HepG2 (cell line): ENCODE results near the gene CSNK2B. TPM values are rescaled to one million over a fixed set of nuclear protein-coding genes. Genes with fewer than 3 reads are reported as not detected.

Experiments
- ATAC-seq: fragments of 200-7000 bp; cut with Tn5 transposase; 3 replicates; pipeline ENCODE4 v1.9.1; 2020; ENCODE audit warnings: mild to moderate bottlenecking, moderate library complexity
- BruUV-seq: library from RNA; stranded (reverse); fragments of 400-500 nt; replicated peaks from 2 replicates; lab custom pipeline; 2021; lab: Mats Ljungman, UMichigan
- CTCF ChIA-PET: fragments of 300-600 bp; formaldehyde crosslinking; extraction: SDS; loops from one replicate; lab custom pipeline; 2021; ENCODE audit warnings: low total read pairs, inconsistent platforms, low intra/inter-chr PET ratio; lab: Yijun Ruan, JAX
- POLR2A ChIA-PET: fragments of 350-600 bp; sonication (Branson Sonifier 250); formaldehyde crosslinking; loops from one replicate; lab custom pipeline; 2020; ENCODE audit warnings: antibody characterized with exemption, inconsistent platforms; lab: Yijun Ruan, JAX
- DNase-seq: peaks from one replicate; pipeline ENCODE4 v3.0.0-alpha.2; 2015; ENCODE audit warnings: low spot score
- FAIRE-seq: peaks from 3 replicates; lab custom pipeline; 2011; peaks lifted over from hg19 to GRCh38; lab: Jason Lieb, UNC
- H2AFZ ChIP-seq: one replicate; pipeline ENCODE4 v1.6.1; 2011; ENCODE audit warnings: low read length, inconsistent platforms
- H3K27ac ChIP-seq: fragments of 300-600 bp; 3 replicates; pipeline ENCODE4 v1.8.0; 2011; ENCODE audit warnings: mixed run types, mild to moderate bottlenecking, mixed read lengths, low read length, inconsistent platforms; ENCODE audit not compliant: insufficient read depth; ENCODE audit errors: extremely low read length
- H3K27me3 ChIP-seq, 2 experiments: fragments of 200-600 bp in 1 of 2; 2 replicates in 1 of 2; 3 replicates in 1 of 2; pipeline versions ENCODE4 v1.6.0 to v1.8.0; 2011; ENCODE audit warnings: low read length in 2 of 2, mild to moderate bottlenecking in 2 of 2, moderate library complexity in 2 of 2, inconsistent platforms in 1 of 2; ENCODE audit not compliant: insufficient read depth in 2 of 2, control insufficient read depth in 1 of 2
- H3K36me3 ChIP-seq, 2 experiments: fragments of 200-600 bp in 1 of 2; replicated peaks in 1 of 2; 2 replicates in 1 of 2; 3 replicates in 1 of 2; pipeline versions ENCODE4 v1.5.1 to v1.8.0; 2011; ENCODE audit warnings: low read length in 2 of 2, inconsistent platforms in 1 of 2; ENCODE audit not compliant: insufficient read depth in 2 of 2, control insufficient read depth in 1 of 2
- H3K4me1 ChIP-seq: 2 replicates; pipeline ENCODE4 v1.5.1; 2012; ENCODE audit warnings: low read length, inconsistent platforms; ENCODE audit not compliant: insufficient read depth
- H3K4me2 ChIP-seq: 2 replicates; pipeline ENCODE4 v1.6.0; 2011; ENCODE audit warnings: low read depth, low read length, inconsistent platforms
- H3K4me3 ChIP-seq, 3 experiments: fragments of 200-600 bp in 1 of 3; sonication (generic), shearing (Covaris generic) in 1 of 3; replicated peaks in 1 of 3; 2 replicates each; pipeline ENCODE4 v1.5.1; 2011 to 2016; ENCODE audit warnings: low read length in 3 of 3, inconsistent platforms in 2 of 3, low read depth in 2 of 3, mild to moderate bottlenecking in 2 of 3, control low read depth in 1 of 3, mixed read lengths in 1 of 3; ENCODE audit not compliant: insufficient read depth in 1 of 3
- H3K79me2 ChIP-seq: one replicate; pipeline ENCODE4 v1.6.1; 2011; ENCODE audit warnings: low read length, inconsistent platforms; ENCODE audit not compliant: insufficient read depth
- H3K9ac ChIP-seq: 2 replicates; pipeline ENCODE4 v1.6.0; 2011; ENCODE audit warnings: mild to moderate bottlenecking, low read depth, low read length, inconsistent platforms; ENCODE audit not compliant: insufficient read depth
- H3K9me3 ChIP-seq: 2 replicates; pipeline ENCODE4 v1.5.1; 2012; ENCODE audit warnings: mild to moderate bottlenecking, low read length
- H4K20me1 ChIP-seq: 2 replicates; pipeline ENCODE4 v1.6.0; 2011; ENCODE audit warnings: inconsistent platforms, mild to moderate bottlenecking, low read length, moderate library complexity; ENCODE audit not compliant: insufficient read depth
- BRCA1 ChIP-seq: sonication (generic); formaldehyde crosslinking; IDR thresholded peaks from 2 replicates; pipeline ENCODE4 v1.4.0; 2020; ENCODE audit warnings: missing genetic modification reagents
- CBX2 ChIP-seq, 2 experiments: fragments of 200-600 bp in 1 of 2; sonication (generic); formaldehyde crosslinking in 1 of 2; IDR thresholded peaks; 2 replicates each; pipeline versions ENCODE4 v1.7.0 to v1.8.1; 2018 to 2022; ENCODE audit warnings: low read depth in 2 of 2, low read length in 1 of 2, mild to moderate bottlenecking in 1 of 2, missing genetic modification reagents in 1 of 2
- ELF3 ChIP-seq: IDR thresholded peaks from 2 replicates; pipeline ENCODE4 v1.6.1; 2016; ENCODE audit warnings: missing genetic modification reagents, missing compliant biosample characterization
- IRX3 ChIP-seq: sonication (generic); formaldehyde crosslinking; IDR thresholded peaks from 2 replicates; pipeline ENCODE4 v1.8.1; 2023; ENCODE audit warnings: mild to moderate bottlenecking, low read depth, missing genetic modification reagents, borderline replicate concordance
- MAZ ChIP-seq, 2 experiments: sonication (generic) in 1 of 2; formaldehyde crosslinking in 1 of 2; IDR thresholded peaks; 2 replicates each; pipeline versions ENCODE4 v1.5.0 to v1.6.1; 2012 to 2020; ENCODE audit warnings: low read depth in 2 of 2, mild to moderate bottlenecking in 2 of 2, borderline replicate concordance in 1 of 2, improper control_type of control experiment in 1 of 2, low read length in 1 of 2, missing genetic modification reagents in 1 of 2, moderate library complexity in 1 of 2
- MXD4 ChIP-seq: IDR thresholded peaks from 2 replicates; pipeline ENCODE4 v1.6.1; 2016; ENCODE audit warnings: mild to moderate bottlenecking, missing biosample characterization, missing genetic modification reagents
- NFE2L2 ChIP-seq: fragments of 150-350 bp; IDR thresholded peaks from 2 replicates; pipeline ENCODE4 v1.6.1; 2014; ENCODE audit warnings: low read length
- PHF8 ChIP-seq: sonication (generic); formaldehyde crosslinking; IDR thresholded peaks from 2 replicates; pipeline ENCODE4 v1.5.0; 2020; ENCODE audit warnings: missing genetic modification reagents
- RAD51 ChIP-seq: fragments of 450-650 bp; IDR thresholded peaks from 2 replicates; pipeline ENCODE4 v1.6.1; 2016; ENCODE audit warnings: borderline replicate concordance
- RBM22 ChIP-seq: fragments of 200-400 bp; formaldehyde crosslinking; optimal IDR thresholded peaks from 2 replicates; pipeline ENCODE3; 2017; ENCODE audit warnings: mild to moderate bottlenecking, low read length, moderate library complexity
- SNAI1 ChIP-seq: sonication (generic); formaldehyde crosslinking; IDR thresholded peaks from 2 replicates; pipeline ENCODE4 v1.5.0; 2020; ENCODE audit warnings: mild to moderate bottlenecking, missing genetic modification reagents, borderline replicate concordance
- SP5 ChIP-seq: IDR thresholded peaks from 2 replicates; pipeline ENCODE4 v1.6.1; 2016; ENCODE audit warnings: low read depth, borderline replicate concordance
- ZBTB3 ChIP-seq: sonication (generic); formaldehyde crosslinking; IDR thresholded peaks from 2 replicates; pipeline ENCODE4 v1.4.0; 2020; ENCODE audit warnings: low read depth, mild to moderate bottlenecking, moderate library complexity, missing genetic modification reagents, borderline replicate concordance
- ZBTB43 ChIP-seq: sonication (generic); formaldehyde crosslinking; conservative IDR thresholded peaks from 2 replicates; pipeline ENCODE4 v1.4.0; 2020; ENCODE audit warnings: missing genetic modification reagents
- ZNF136 ChIP-seq: sonication (generic); formaldehyde crosslinking; IDR thresholded peaks from 2 replicates; pipeline ENCODE4 v1.8.1; 2022; ENCODE audit warnings: low read depth, mild to moderate bottlenecking, moderate library complexity, missing genetic modification reagents
- ZNF350 ChIP-seq: sonication (generic); formaldehyde crosslinking; IDR thresholded peaks from 2 replicates; pipeline ENCODE4 v1.4.0; 2020; ENCODE audit warnings: mild to moderate bottlenecking, low read depth, missing genetic modification reagents, borderline replicate concordance
- ZSCAN30 ChIP-seq: sonication (generic); formaldehyde crosslinking; IDR thresholded peaks from 2 replicates; pipeline ENCODE4 v1.5.0; 2020; ENCODE audit warnings: mild to moderate bottlenecking, missing genetic modification reagents
- WGBS: methylation state at CpG from one replicate; pipeline ENCODE4 v1.1.6; 2017; ENCODE audit warnings: low lambda C conversion rate; 5-methylcytosine and 5-hydroxymethylcytosine counted together
- in situ Hi-C: cut with HindIII; loops from 2 replicates; pipeline ENCODE4 v1.10.0; 2017; ENCODE audit warnings: low pct_unique_long_range_greater_than_20kb; ENCODE audit not compliant: extremely low pct_ligation_motif_present
- intact Hi-C: fragments of 100-400 bp; cut with micrococcal nuclease; formaldehyde crosslinking; loops from one replicate; pipeline ENCODE4 v1.10.0; 2022; ENCODE audit not compliant: unreplicated experiment
- polyA plus RNA-seq, 8 experiments: library from polyadenylated mRNA; depleted of rRNA in 3 of 8; stranded (reverse) in 7 of 8; unstranded in 1 of 8; fragments of >200 nt; fragmentation: Illumina TruSeq in 4 of 8; extraction: Trizol in 4 of 8; gene quantifications; 2 replicates each; pipeline versions ENCODE4 v1.2.1 to v1.2.3, GENCODE V29; 2011 to 2016; ENCODE audit warnings: low read depth in 4 of 8, missing spikeins in 1 of 8, mixed read lengths in 1 of 8; ENCODE audit not compliant: insufficient read depth in 1 of 8
- total RNA-seq, 5 experiments: library from RNA; depleted of rRNA; stranded (reverse); fragments of >200 nt; fragmentation: Illumina TruSeq; extraction: Trizol; gene quantifications; 2 replicates each; pipeline ENCODE4 v1.2.3, GENCODE V29; 2016; ENCODE audit warnings: low read depth in 1 of 5

CSNK2B gene
- total and polyA plus RNA-seq, 2 of the 13 experiments (the other 11 are each of a cell fraction or from before 2014, with no cell fraction given): 111 to 296 TPM

GRCh38 chr6:31711233-31711632 is 45.4 kb downstream of the CSNK2B start:
- no peak for TF ChIP-seq ELF3
- no peak for TF ChIP-seq IRX3 (CRISPR knock-in tag)
- TF ChIP-seq MXD4 (CRISPR knock-in tag): no peak
- no peak for TF ChIP-seq BRCA1 (CRISPR knock-in tag)
- no peak for TF ChIP-seq ZSCAN30 (CRISPR knock-in tag)
- no peak for TF ChIP-seq SP5 (CRISPR knock-in tag)
- TF ChIP-seq ZNF136 (CRISPR knock-in tag): no peak
- no peak for TF ChIP-seq CBX2 (IDR thresholded peaks at IDR 0.05; ENCODE audit: low read depth, low read length)
- no peak for TF ChIP-seq CBX2 (CRISPR knock-in tag; IDR thresholded peaks at IDR 0.05; ENCODE audit: low read depth)
- TF ChIP-seq MAZ (IDR thresholded peaks at IDR 0.05; ENCODE audit: borderline replicate concordance, low read depth, low read length): no peak
- TF ChIP-seq MAZ (CRISPR knock-in tag; IDR thresholded peaks at IDR 0.05; ENCODE audit: low read depth): no peak
- no peak for TF ChIP-seq NFE2L2
- no peak for TF ChIP-seq RBM22
- TF ChIP-seq ZNF350 (CRISPR knock-in tag): no peak
- no peak for TF ChIP-seq RAD51
- TF ChIP-seq SNAI1: no peak
- no peak for TF ChIP-seq ZBTB3 (CRISPR knock-in tag)
- no peak for TF ChIP-seq PHF8 (CRISPR knock-in tag)
- no peak for TF ChIP-seq ZBTB43 (CRISPR knock-in tag)
- Histone ChIP-seq H3K36me3 (no peaks in the 10 kb centered on the region), H3K9ac (no peak overlapping the region), H3K4me1 (peaks cover 24% of the 10 kb centered on the region), H3K79me2 (no peaks in the 10 kb centered on the region), H3K27ac (no peak overlapping the region), H2AFZ (no peak overlapping the region), H3K9me3 (no peaks in the 10 kb centered on the region), H3K4me3 (no peak overlapping the region), H3K27me3 (peaks cover 11 to 48% of the 10 kb centered on the region in 2 experiments; a peak in 4 of 5 replicates), H4K20me1 (no peaks in the 10 kb centered on the region), H3K4me2 (no peak overlapping the region)
- ATAC-seq (no peak), FAIRE-seq (no peak), DNase-seq (no peak)
- WGBS: 53% methylated on average over 8 of the region's 8 CpGs
- POLR2A ChIA-PET: interaction anchor here (0.9 to 5.1 kb wide), 2 partner anchors 9 to 26 kb away, joined by 3 to 31 read pairs; partner anchors contain the start of gene ABHD16A
- in situ Hi-C loops: no loop called here
- CTCF ChIA-PET: no interaction called here
- BruUV-seq: no TSS peak
- intact Hi-C loops: no loop called here
